Activated T-cell treated with anti-CD3 and anti-CD28 coated beads, Interleukin-2, amount 50 U/mL, for 48 hours (primary cell): ENCODE data around the gene ENTPD7.

Source experiments
- DNase-seq, 2 experiments: peaks; one replicate each; pipeline ENCODE4 v3.0.0-alpha.2; 2020

Gene ENTPD7

GRCh38 chr10:99750641-99751040 is 91.3 kb downstream of the ENTPD7 start:
- no peak for DNase-seq

- DNase-seq: no peak
Observed at GRCh38 chr10:99754670-99755069, 95.4 kb downstream of the ENTPD7 start.
